Iris pigment epithelial cell (primary cell): Measurements from ENCODE around the gene MCRIP2.
A peak's percentile ranks its signal among the peaks of the same experiment; 100 is the strongest.
"Not testable (repeated sequence)": the region's sequence is repeated elsewhere in the genome, so short reads cannot be mapped to it uniquely, and the experiment has no call there.

ENCODE experiments used
- DNase-seq: peaks from one replicate; pipeline ENCODE4 v3.0.0-alpha.2; 2011; ENCODE audit warnings: low read depth

The MCRIP2 gene

GRCh38 chr16:681746-682427 lies 40.3 kb downstream of the MCRIP2 start:
- DNase-seq, result peak; percentile 38

GRCh38 chr16:682493-683395 lies 41.1 kb downstream of the MCRIP2 start:
- DNase-seq, result no peak

- no peak for DNase-seq
These were observed 41.9 kb downstream of the MCRIP2 start for GRCh38 chr16:683396-684070.

- peak; percentile 96 for DNase-seq
These were observed 42.6 kb downstream of the MCRIP2 start, which contains the start of gene JMJD8 for GRCh38 chr16:684071-684794. JMJD8 (minus strand) TSS chr16:684334; CDS start chr16:684319, 15 bp downstream.

GRCh38 chr16:684961-685696 lies 43.5 kb downstream of the MCRIP2 start:
- DNase-seq, result no peak

GRCh38 chr16:685967-686366 lies 44.3 kb downstream of the MCRIP2 start:
- no peak for DNase-seq

- no peak for DNase-seq
These were observed 45.0 kb downstream of the MCRIP2 start for GRCh38 chr16:686459-687260.

GRCh38 chr16:687499-687898 lies 45.9 kb downstream of the MCRIP2 start:
- no peak for DNase-seq

GRCh38 chr16:689175-689897 lies 47.7 kb downstream of the MCRIP2 start:
- DNase-seq, result no peak

- not testable (repeated sequence) for DNase-seq
These were observed 49.6 kb downstream of the MCRIP2 start for GRCh38 chr16:691242-691641.

GRCh38 chr16:692356-693108 lies 50.9 kb downstream of the MCRIP2 start:
- DNase-seq, result no peak

- no peak for DNase-seq
These were observed 51.7 kb downstream of the MCRIP2 start for GRCh38 chr16:693364-693763.

GRCh38 chr16:693766-694165 lies 52.1 kb downstream of the MCRIP2 start:
- no peak for DNase-seq

GRCh38 chr16:694187-694862 lies 52.7 kb downstream of the MCRIP2 start:
- no peak for DNase-seq

- DNase-seq, result no peak
These were observed 53.3 kb downstream of the MCRIP2 start for GRCh38 chr16:694863-695354.

GRCh38 chr16:695355-696089 lies 53.9 kb downstream of the MCRIP2 start:
- no peak for DNase-seq
